Measurements from ENCODE around the gene ABCC10. TPM values are rescaled to one million over a fixed set of nuclear protein-coding genes. Genes with fewer than 3 reads are reported as not detected.

ABCC10 gene
- total RNA-seq, 2 experiments from 2014 or later: 27.8 to 29.0 TPM

- DNase-seq (no peak), ATAC-seq (no peak)
- H3K4me3 Mint-ChIP-seq: no peak overlapping the region
- intact Hi-C loops (cut with DNase I, micrococcal nuclease): no loop called here
- H3K36me3 Mint-ChIP-seq (ENCODE audit: low read depth): no peaks in the 10 kb centered on the region
- ChIA-PET POLR2A (no interaction called here), CTCF (interaction anchor here (1.0 to 1.2 kb wide), 2 partner anchors 15 to 38 kb away, joined by 3 to 4 read pairs; no protein-coding TSS in a partner anchor)
- H3K27ac Mint-ChIP-seq: no peak overlapping the region
- no peaks in the 10 kb centered on the region for H3K4me1 Mint-ChIP-seq
- H3K9me3 Mint-ChIP-seq (ENCODE audit: low read depth): no peaks in the 10 kb centered on the region
- H3K27me3 Mint-ChIP-seq: peaks cover 16% of the 10 kb centered on the region
These were observed 41.7 kb downstream of the ABCC10 start for GRCh38 chr6:43468748-43469681.

- no peaks in the 10 kb centered on the region for H3K9me3 Mint-ChIP-seq (ENCODE audit: low read depth)
- POLR2A ChIA-PET: no interaction called here
- ATAC-seq (no peak), DNase-seq (peak; percentile 17)
- H3K4me3 Mint-ChIP-seq: no peak overlapping the region
- intact Hi-C loops (cut with DNase I, micrococcal nuclease): no loop called here
- H3K36me3 Mint-ChIP-seq (ENCODE audit: low read depth): no peaks in the 10 kb centered on the region
- CTCF ChIA-PET: interaction anchor here (0.9 to 1.0 kb wide), 2 partner anchors 15 to 37 kb away, joined by 3 read pairs; partner anchors contain the start of gene DLK2
- no peaks in the 10 kb centered on the region for H3K4me1 Mint-ChIP-seq
- H3K27ac Mint-ChIP-seq: no peak overlapping the region
- H3K27me3 Mint-ChIP-seq: peaks cover 13% of the 10 kb centered on the region
These were observed 42.6 kb downstream of the ABCC10 start for GRCh38 chr6:43469947-43470346.

- H3K27me3 Mint-ChIP-seq: peaks cover 13% of the 10 kb centered on the region
- no peak overlapping the region for H3K4me3 Mint-ChIP-seq
- CTCF ChIA-PET: interaction anchor here (1.0 to 1.2 kb wide), 2 partner anchors 18 to 101 kb away, joined by 3 to 4 read pairs; partner anchors contain the start of gene ZNF318
- no peaks in the 10 kb centered on the region for H3K4me1 Mint-ChIP-seq
- DNase-seq: no peak
- intact Hi-C loops (cut with DNase I, micrococcal nuclease): no loop called here
- ATAC-seq: no peak
- no peaks in the 10 kb centered on the region for H3K36me3 Mint-ChIP-seq (ENCODE audit: low read depth)
- POLR2A ChIA-PET: no interaction called here
- H3K9me3 Mint-ChIP-seq (ENCODE audit: low read depth): no peaks in the 10 kb centered on the region
- H3K27ac Mint-ChIP-seq: no peak overlapping the region
These were observed 44.1 kb downstream of the ABCC10 start for GRCh38 chr6:43471399-43471798.

- POLR2A ChIA-PET: interaction anchor here (0.6 to 0.7 kb wide), 2 partner anchors 30 to 113 kb away, joined by 3 to 5 read pairs; no protein-coding TSS in a partner anchor
- H3K4me1 Mint-ChIP-seq: peaks cover 8% of the 10 kb centered on the region
- H3K27ac Mint-ChIP-seq: no peak overlapping the region
- H3K27me3 Mint-ChIP-seq: peaks cover 8% of the 10 kb centered on the region
- H3K9me3 Mint-ChIP-seq (ENCODE audit: low read depth): no peaks in the 10 kb centered on the region
- no peak for DNase-seq
- H3K36me3 Mint-ChIP-seq (ENCODE audit: low read depth): no peaks in the 10 kb centered on the region
- intact Hi-C loops (cut with DNase I, micrococcal nuclease): no loop called here
- H3K4me3 Mint-ChIP-seq: no peak overlapping the region
- CTCF ChIA-PET: interaction anchor here (0.7 to 1.2 kb wide), 3 partner anchors 19 to 103 kb away, joined by 3 to 4 read pairs (median 3); partner anchors contain the start of gene ZNF318
- ATAC-seq: no peak
These were observed 45.2 kb downstream of the ABCC10 start for GRCh38 chr6:43472515-43472914.

GRCh38 chr6:43475516-43475915, 48.2 kb downstream of the ABCC10 start:
- ChIA-PET POLR2A (no interaction called here), CTCF (interaction anchor here (1.6 kb wide), 1 partner anchor 31 kb away, joined by 4 read pairs; no protein-coding TSS in a partner anchor)
- no peak for ATAC-seq
- peaks cover 2% of the 10 kb centered on the region for H3K36me3 Mint-ChIP-seq (ENCODE audit: low read depth)
- H3K4me1 Mint-ChIP-seq: peaks cover 26% of the 10 kb centered on the region
- intact Hi-C loops (cut with DNase I, micrococcal nuclease): loop anchor here (5.0 kb wide), 5 partner anchors 42 to 543 kb away; partner anchors contain the start of genes CUL7 (in 1 of the 2), POLR1C (in 1 of the 2), VEGFA (in 1 of the 2) and YIPF3 (in 1 of the 2)
- H3K27me3 Mint-ChIP-seq: peaks cover 3% of the 10 kb centered on the region
- H3K4me3 Mint-ChIP-seq: no peak overlapping the region
- H3K27ac Mint-ChIP-seq: no peak overlapping the region
- no peak for DNase-seq
- no peaks in the 10 kb centered on the region for H3K9me3 Mint-ChIP-seq (ENCODE audit: low read depth)

GRCh38 chr6:43476746-43477145, 49.4 kb downstream of the ABCC10 start:
- H3K4me1 Mint-ChIP-seq: peaks cover 31% of the 10 kb centered on the region
- peak overlapping the region; percentile 98 for H3K4me3 Mint-ChIP-seq
- no peaks in the 10 kb centered on the region for H3K27me3 Mint-ChIP-seq
- ChIA-PET POLR2A (no interaction called here), CTCF (interaction anchor here (0.8 to 1.7 kb wide), 8 partner anchors 17 to 168 kb away, joined by 3 to 6 read pairs (median 4); partner anchors contain the start of genes ABCC10, CRIP3 and DLK2)
- peaks cover 4% of the 10 kb centered on the region for H3K36me3 Mint-ChIP-seq (ENCODE audit: low read depth)
- intact Hi-C loops (cut with DNase I, micrococcal nuclease): loop anchor here (1.0 to 5.0 kb wide), 16 partner anchors 21 to 544 kb away; partner anchors contain the start of genes ABCC10 (in 2 of the 2), DLK2 (in 2 of the 2), YIPF3 (in 2 of the 2) and CUL7 (in 1 of the 2)
- ATAC-seq (peak; percentile 12), DNase-seq (no peak)
- H3K27ac Mint-ChIP-seq: peak overlapping the region; percentile 82
- no peaks in the 10 kb centered on the region for H3K9me3 Mint-ChIP-seq (ENCODE audit: low read depth)

- CTCF ChIA-PET: interaction anchor here (0.8 to 1.7 kb wide), 11 partner anchors 16 to 169 kb away, joined by 3 to 6 read pairs (median 3); partner anchors contain the start of genes ABCC10, CRIP3 and DLK2
- Mint-ChIP-seq H3K27ac (peak within 1 kb of the TSS; percentile 82), H3K4me1 (peaks cover 38% of the 10 kb centered on the region), H3K9me3 (ENCODE audit: low read depth) (no peaks in the 10 kb centered on the region), H3K27me3 (no peaks in the 10 kb centered on the region), H3K4me3 (peak within 1 kb of the TSS; percentile 98), H3K36me3 (ENCODE audit: low read depth) (peaks cover 4% of the 10 kb centered on the region)
- intact Hi-C loops (cut with DNase I, micrococcal nuclease): loop anchor here (1.0 to 5.0 kb wide), 16 partner anchors 22 to 545 kb away; partner anchors contain the start of genes ABCC10 (in 2 of the 2), DLK2 (in 2 of the 2), YIPF3 (in 2 of the 2) and CUL7 (in 1 of the 2)
- POLR2A ChIA-PET: interaction anchor here (0.6 kb wide), 1 partner anchor 21 kb away, joined by 3 read pairs; no protein-coding TSS in a partner anchor
- peak; percentile 98 for DNase-seq
- ATAC-seq: peak; percentile 99
These were observed 50.1 kb downstream of the ABCC10 start, which contains the start of gene TJAP1 for GRCh38 chr6:43477235-43478007. TSS of gene TJAP1 (plus strand) at chr6:43477570. CDS start at chr6:43499002, 21,432 bp downstream.

GRCh38 chr6:43478008-43478372, 50.6 kb downstream of the ABCC10 start:
- Mint-ChIP-seq H3K27me3 (no peaks in the 10 kb centered on the region), H3K4me3 (peak overlapping the region; percentile 98), H3K27ac (peak overlapping the region; percentile 82), H3K9me3 (ENCODE audit: low read depth) (no peaks in the 10 kb centered on the region), H3K36me3 (ENCODE audit: low read depth) (peaks cover 4% of the 10 kb centered on the region), H3K4me1 (peaks cover 38% of the 10 kb centered on the region)
- intact Hi-C loops (cut with DNase I, micrococcal nuclease): loop anchor here (5.0 kb wide), 5 partner anchors 39 to 546 kb away; partner anchors contain the start of genes CUL7 (in 1 of the 2), POLR1C (in 1 of the 2), VEGFA (in 1 of the 2) and YIPF3 (in 1 of the 2)
- DNase-seq (peak; percentile 19), ATAC-seq (no peak)
- ChIA-PET POLR2A (interaction anchor here (0.6 kb wide), 1 partner anchor 22 kb away, joined by 3 read pairs; no protein-coding TSS in a partner anchor), CTCF (interaction anchor here (0.8 to 1.7 kb wide), 6 partner anchors 24 to 169 kb away, joined by 3 to 6 read pairs (median 4); partner anchors contain the start of genes ABCC10 and CRIP3)

GRCh38 chr6:43481075-43481474, 53.7 kb downstream of the ABCC10 start:
- Mint-ChIP-seq H3K27me3 (no peaks in the 10 kb centered on the region), H3K36me3 (ENCODE audit: low read depth) (peaks cover 4% of the 10 kb centered on the region), H3K4me1 (peaks cover 41% of the 10 kb centered on the region), H3K27ac (no peak overlapping the region), H3K4me3 (no peak overlapping the region), H3K9me3 (ENCODE audit: low read depth) (no peaks in the 10 kb centered on the region)
- DNase-seq (peak; percentile 52), ATAC-seq (peak; percentile 35)
- ChIA-PET CTCF (interaction anchor here (0.6 to 2.4 kb wide), 8 partner anchors 15 to 306 kb away, joined by 3 to 11 read pairs (median 3); partner anchors contain the start of gene DLK2), POLR2A (no interaction called here)
- intact Hi-C loops (cut with DNase I, micrococcal nuclease): no loop called here

- H3K27ac Mint-ChIP-seq: peak overlapping the region; percentile 77
- no peaks in the 10 kb centered on the region for H3K27me3 Mint-ChIP-seq
- H3K36me3 Mint-ChIP-seq (ENCODE audit: low read depth): peaks cover 4% of the 10 kb centered on the region
- ATAC-seq (peak; percentile 51), DNase-seq (peak; percentile 21)
- no peaks in the 10 kb centered on the region for H3K9me3 Mint-ChIP-seq (ENCODE audit: low read depth)
- H3K4me1 Mint-ChIP-seq: peaks cover 39% of the 10 kb centered on the region
- H3K4me3 Mint-ChIP-seq: no peak overlapping the region
- POLR2A ChIA-PET: interaction anchor here (0.6 kb wide), 3 partner anchors 9 to 395 kb away, joined by 3 to 7 read pairs (median 4); no protein-coding TSS in a partner anchor
- intact Hi-C loops (cut with DNase I, micrococcal nuclease): no loop called here
- CTCF ChIA-PET: interaction anchor here (0.7 to 2.4 kb wide), 3 partner anchors 25 to 92 kb away, joined by 3 to 11 read pairs (median 3); no protein-coding TSS in a partner anchor
These were observed 54.4 kb downstream of the ABCC10 start for GRCh38 chr6:43481591-43482236.
